HepG2 (cell line): ENCODE data around the gene FGF18. TPM values are rescaled to one million over a fixed set of nuclear protein-coding genes. Genes with fewer than 3 reads are reported as not detected.

ENCODE experiments used
- ATAC-seq: fragments of 200-7000 bp; cut with Tn5 transposase; 3 replicates; pipeline ENCODE4 v1.9.1; 2020; ENCODE audit warnings: mild to moderate bottlenecking, moderate library complexity
- BruUV-seq: library from RNA; stranded (reverse); fragments of 400-500 nt; replicated peaks from 2 replicates; lab custom pipeline; 2021; lab: Mats Ljungman, UMichigan
- CTCF ChIA-PET: fragments of 300-600 bp; formaldehyde crosslinking; extraction: SDS; loops from one replicate; lab custom pipeline; 2021; ENCODE audit warnings: low total read pairs, inconsistent platforms, low intra/inter-chr PET ratio; lab: Yijun Ruan, JAX
- POLR2A ChIA-PET: fragments of 350-600 bp; sonication (Branson Sonifier 250); formaldehyde crosslinking; loops from one replicate; lab custom pipeline; 2020; ENCODE audit warnings: antibody characterized with exemption, inconsistent platforms; lab: Yijun Ruan, JAX
- DNase-seq: peaks from one replicate; pipeline ENCODE4 v3.0.0-alpha.2; 2015; ENCODE audit warnings: low spot score
- FAIRE-seq: peaks from 3 replicates; lab custom pipeline; 2011; peaks lifted over from hg19 to GRCh38; lab: Jason Lieb, UNC
- H2AFZ ChIP-seq: one replicate; pipeline ENCODE4 v1.6.1; 2011; ENCODE audit warnings: low read length, inconsistent platforms
- H3K27ac ChIP-seq: fragments of 300-600 bp; 3 replicates; pipeline ENCODE4 v1.8.0; 2011; ENCODE audit warnings: mixed run types, mild to moderate bottlenecking, mixed read lengths, low read length, inconsistent platforms; ENCODE audit not compliant: insufficient read depth; ENCODE audit errors: extremely low read length
- H3K27me3 ChIP-seq, 2 experiments: fragments of 200-600 bp in 1 of 2; 2 replicates in 1 of 2; 3 replicates in 1 of 2; pipeline versions ENCODE4 v1.6.0 to v1.8.0; 2011; ENCODE audit warnings: low read length in 2 of 2, mild to moderate bottlenecking in 2 of 2, moderate library complexity in 2 of 2, inconsistent platforms in 1 of 2; ENCODE audit not compliant: insufficient read depth in 2 of 2, control insufficient read depth in 1 of 2
- H3K36me3 ChIP-seq, 2 experiments: fragments of 200-600 bp in 1 of 2; replicated peaks in 1 of 2; 2 replicates in 1 of 2; 3 replicates in 1 of 2; pipeline versions ENCODE4 v1.5.1 to v1.8.0; 2011; ENCODE audit warnings: low read length in 2 of 2, inconsistent platforms in 1 of 2; ENCODE audit not compliant: insufficient read depth in 2 of 2, control insufficient read depth in 1 of 2
- H3K4me1 ChIP-seq: 2 replicates; pipeline ENCODE4 v1.5.1; 2012; ENCODE audit warnings: low read length, inconsistent platforms; ENCODE audit not compliant: insufficient read depth
- H3K4me2 ChIP-seq: 2 replicates; pipeline ENCODE4 v1.6.0; 2011; ENCODE audit warnings: low read depth, low read length, inconsistent platforms
- H3K4me3 ChIP-seq, 3 experiments: fragments of 200-600 bp in 1 of 3; sonication (generic), shearing (Covaris generic) in 1 of 3; replicated peaks in 1 of 3; 2 replicates each; pipeline ENCODE4 v1.5.1; 2011 to 2016; ENCODE audit warnings: low read length in 3 of 3, inconsistent platforms in 2 of 3, low read depth in 2 of 3, mild to moderate bottlenecking in 2 of 3, control low read depth in 1 of 3, mixed read lengths in 1 of 3; ENCODE audit not compliant: insufficient read depth in 1 of 3
- H3K79me2 ChIP-seq: one replicate; pipeline ENCODE4 v1.6.1; 2011; ENCODE audit warnings: low read length, inconsistent platforms; ENCODE audit not compliant: insufficient read depth
- H3K9ac ChIP-seq: 2 replicates; pipeline ENCODE4 v1.6.0; 2011; ENCODE audit warnings: mild to moderate bottlenecking, low read depth, low read length, inconsistent platforms; ENCODE audit not compliant: insufficient read depth
- H3K9me3 ChIP-seq: 2 replicates; pipeline ENCODE4 v1.5.1; 2012; ENCODE audit warnings: mild to moderate bottlenecking, low read length
- H4K20me1 ChIP-seq: 2 replicates; pipeline ENCODE4 v1.6.0; 2011; ENCODE audit warnings: inconsistent platforms, mild to moderate bottlenecking, low read length, moderate library complexity; ENCODE audit not compliant: insufficient read depth
- ARID2 ChIP-seq: sonication (generic); formaldehyde crosslinking; IDR thresholded peaks from 2 replicates; pipeline ENCODE4 v1.8.1; 2022; ENCODE audit warnings: mild to moderate bottlenecking, missing genetic modification reagents, borderline replicate concordance
- CSRNP2 ChIP-seq: sonication (generic); formaldehyde crosslinking; conservative IDR thresholded peaks from 2 replicates; pipeline ENCODE4 v1.8.0; 2022; ENCODE audit warnings: low read depth, missing genetic modification reagents
- HDAC2 ChIP-seq: sonication (generic); formaldehyde crosslinking; IDR thresholded peaks from 2 replicates; pipeline ENCODE4 v1.4.0; 2020; ENCODE audit warnings: missing genetic modification reagents
- MLX ChIP-seq: IDR thresholded peaks from 2 replicates; pipeline ENCODE4 v1.6.1; 2016
- MTA3 ChIP-seq: sonication (generic); formaldehyde crosslinking; IDR thresholded peaks from 2 replicates; pipeline ENCODE4 v1.4.0; 2020; ENCODE audit warnings: missing genetic modification reagents
- NFKB2 ChIP-seq: sonication (generic); formaldehyde crosslinking; IDR thresholded peaks from 2 replicates; pipeline ENCODE4 v1.4.0; 2020; ENCODE audit warnings: missing genetic modification reagents, borderline replicate concordance
- SNAI1 ChIP-seq: sonication (generic); formaldehyde crosslinking; IDR thresholded peaks from 2 replicates; pipeline ENCODE4 v1.5.0; 2020; ENCODE audit warnings: mild to moderate bottlenecking, missing genetic modification reagents, borderline replicate concordance
- YEATS2 ChIP-seq: sonication (generic); formaldehyde crosslinking; IDR thresholded peaks from 2 replicates; pipeline ENCODE4 v1.4.0; 2020; ENCODE audit warnings: missing genetic modification reagents, borderline replicate concordance
- ZFP90 ChIP-seq: sonication (generic); formaldehyde crosslinking; IDR thresholded peaks from 2 replicates; pipeline ENCODE4 v1.8.0; 2022; ENCODE audit warnings: missing genetic modification reagents, mild to moderate bottlenecking, inconsistent platforms, borderline replicate concordance
- ZNF121 ChIP-seq: sonication (generic); formaldehyde crosslinking; IDR thresholded peaks from 2 replicates; pipeline ENCODE4 v1.5.0; 2020; ENCODE audit warnings: mild to moderate bottlenecking, missing genetic modification reagents
- ZNF331 ChIP-seq: sonication (generic); formaldehyde crosslinking; IDR thresholded peaks from 2 replicates; pipeline ENCODE4 v1.4.0; 2020; ENCODE audit warnings: missing genetic modification reagents
- ZNF34 ChIP-seq: sonication (generic); formaldehyde crosslinking; IDR thresholded peaks from 2 replicates; pipeline ENCODE4 v1.4.0; 2020; ENCODE audit warnings: mild to moderate bottlenecking, missing genetic modification reagents, borderline replicate concordance
- ZNF484 ChIP-seq: sonication (generic); formaldehyde crosslinking; IDR thresholded peaks from 2 replicates; pipeline ENCODE4 v1.5.1; 2020; ENCODE audit warnings: mild to moderate bottlenecking, low read depth, missing genetic modification reagents, borderline replicate concordance
- ZNF670 ChIP-seq: sonication (generic); formaldehyde crosslinking; IDR thresholded peaks from 2 replicates; pipeline ENCODE4 v1.8.0; 2022; ENCODE audit warnings: mild to moderate bottlenecking, missing genetic modification reagents, borderline replicate concordance
- ZNF713 ChIP-seq: sonication (generic); formaldehyde crosslinking; IDR thresholded peaks from 2 replicates; pipeline ENCODE4 v1.4.0; 2020; ENCODE audit warnings: mild to moderate bottlenecking, missing genetic modification reagents
- ZNF878 ChIP-seq: sonication (generic); formaldehyde crosslinking; IDR thresholded peaks from 2 replicates; pipeline ENCODE4 v1.8.1; 2023; ENCODE audit warnings: mild to moderate bottlenecking, missing genetic modification reagents, moderate library complexity
- WGBS: methylation state at CpG from one replicate; pipeline ENCODE4 v1.1.6; 2017; ENCODE audit warnings: low lambda C conversion rate; 5-methylcytosine and 5-hydroxymethylcytosine counted together
- in situ Hi-C: cut with HindIII; loops from 2 replicates; pipeline ENCODE4 v1.10.0; 2017; ENCODE audit warnings: low pct_unique_long_range_greater_than_20kb; ENCODE audit not compliant: extremely low pct_ligation_motif_present
- intact Hi-C: fragments of 100-400 bp; cut with micrococcal nuclease; formaldehyde crosslinking; loops from one replicate; pipeline ENCODE4 v1.10.0; 2022; ENCODE audit not compliant: unreplicated experiment
- polyA plus RNA-seq, 8 experiments: library from polyadenylated mRNA; depleted of rRNA in 3 of 8; stranded (reverse) in 7 of 8; unstranded in 1 of 8; fragments of >200 nt; fragmentation: Illumina TruSeq in 4 of 8; extraction: Trizol in 4 of 8; gene quantifications; 2 replicates each; pipeline versions ENCODE4 v1.2.1 to v1.2.3, GENCODE V29; 2011 to 2016; ENCODE audit warnings: low read depth in 4 of 8, missing spikeins in 1 of 8, mixed read lengths in 1 of 8; ENCODE audit not compliant: insufficient read depth in 1 of 8
- total RNA-seq, 5 experiments: library from RNA; depleted of rRNA; stranded (reverse); fragments of >200 nt; fragmentation: Illumina TruSeq; extraction: Trizol; gene quantifications; 2 replicates each; pipeline ENCODE4 v1.2.3, GENCODE V29; 2016; ENCODE audit warnings: low read depth in 1 of 5

The FGF18 gene
- total and polyA plus RNA-seq, 2 of the 13 experiments (the other 11 are each of a cell fraction or from before 2014, with no cell fraction given), result not detected

GRCh38 chr5:171454549-171454948, 35.1 kb downstream of the FGF18 start:
- no peaks in the 10 kb centered on the region for H3K9me3 ChIP-seq
- no peaks in the 10 kb centered on the region for H4K20me1 ChIP-seq
- H3K4me2 ChIP-seq, result no peak overlapping the region
- ChIA-PET POLR2A (no interaction called here), CTCF (no interaction called here)
- 3% methylated on average over 9 of the region's 10 CpGs for WGBS
- no peak for TF ChIP-seq YEATS2 (CRISPR knock-in tag)
- TF ChIP-seq ZNF878 (CRISPR knock-in tag), result no peak
- no peak for TF ChIP-seq MLX
- no TSS peak for BruUV-seq
- no peak overlapping the region for H2AFZ ChIP-seq
- no peak for ATAC-seq
- no peak for FAIRE-seq
- in situ Hi-C loops, result no loop called here
- no peak overlapping the region for H3K27ac ChIP-seq
- H3K79me2 ChIP-seq, result no peaks in the 10 kb centered on the region
- peaks cover 3 to 6% of the 10 kb centered on the region in 2 experiments; a peak in 3 of 5 replicates for H3K27me3 ChIP-seq
- H3K36me3 ChIP-seq, result no peaks in the 10 kb centered on the region
- no peak for DNase-seq
- no peak overlapping the region for H3K9ac ChIP-seq
- no peaks in the 10 kb centered on the region for H3K4me1 ChIP-seq
- intact Hi-C loops, result no loop called here
- H3K4me3 ChIP-seq, result no peak overlapping the region

- no peak overlapping the region for H3K27ac ChIP-seq
- BruUV-seq, result no TSS peak
- intact Hi-C loops (no loop called here), in situ Hi-C loops (no loop called here)
- ChIA-PET CTCF (no interaction called here), POLR2A (no interaction called here)
- H3K4me1 ChIP-seq, result no peaks in the 10 kb centered on the region
- TF ChIP-seq ZFP90 (CRISPR knock-in tag), result no peak
- no peak for TF ChIP-seq ZNF34 (CRISPR knock-in tag)
- TF ChIP-seq SNAI1, result no peak
- no peak for TF ChIP-seq CSRNP2 (CRISPR knock-in tag)
- TF ChIP-seq ZNF713 (CRISPR knock-in tag), result no peak
- TF ChIP-seq ARID2 (CRISPR knock-in tag), result no peak
- no peak for TF ChIP-seq ZNF121 (CRISPR knock-in tag)
- no peak for TF ChIP-seq ZNF670 (CRISPR knock-in tag)
- TF ChIP-seq ZNF331 (CRISPR knock-in tag), result no peak
- no peak for TF ChIP-seq NFKB2 (CRISPR knock-in tag)
- no peak for TF ChIP-seq ZNF484
- no peak for TF ChIP-seq HDAC2 (CRISPR knock-in tag)
- TF ChIP-seq MTA3 (CRISPR knock-in tag), result no peak
- 10% methylated on average over 2 of the region's 2 CpGs for WGBS
- FAIRE-seq (no peak), ATAC-seq (no peak), DNase-seq (no peak)
- no peaks in the 10 kb centered on the region for H4K20me1 ChIP-seq
- no peak overlapping the region for H3K9ac ChIP-seq
- no peaks in the 10 kb centered on the region for H3K9me3 ChIP-seq
- H3K27me3 ChIP-seq, result peaks cover 3 to 6% of the 10 kb centered on the region in 2 experiments; a peak in 3 of 5 replicates
- no peaks in the 10 kb centered on the region for H3K79me2 ChIP-seq
- no peaks in the 10 kb centered on the region for H3K36me3 ChIP-seq
- H3K4me3 ChIP-seq, result no peak overlapping the region
- no peak overlapping the region for H2AFZ ChIP-seq
- H3K4me2 ChIP-seq, result no peak overlapping the region
These were observed 36.1 kb downstream of the FGF18 start for GRCh38 chr5:171455522-171455921.
